KMS-11 (cell line): ENCODE data around the gene ERI2.
A peak's percentile ranks its signal among the peaks of the same experiment; 100 is the strongest.
"Not testable (repeated sequence)": the region's sequence is repeated elsewhere in the genome, so short reads cannot be mapped to it uniquely, and the experiment has no call there.

ENCODE experiments used
- H2AFZ ChIP-seq: fragments of 200-600 bp; sonication (generic); 2 replicates; pipeline ENCODE4 v1.6.1; 2016; ENCODE audit warnings: antibody characterized with exemption, mixed run types, low read depth
- H3K27ac ChIP-seq: fragments of 200-600 bp; sonication (generic); 2 replicates; pipeline ENCODE4 v1.6.1; 2016; ENCODE audit warnings: mild to moderate bottlenecking, mixed run types
- H3K27me3 ChIP-seq: fragments of 200-600 bp; sonication (generic); 2 replicates; pipeline ENCODE4 v1.6.1; 2017; ENCODE audit warnings: mild to moderate bottlenecking, low read depth, mixed run types, moderate library complexity; ENCODE audit not compliant: insufficient read depth
- H3K36me3 ChIP-seq: fragments of 200-600 bp; sonication (generic); 2 replicates; pipeline ENCODE4 v1.6.1; 2017; ENCODE audit warnings: mild to moderate bottlenecking, mixed run types; ENCODE audit not compliant: insufficient read depth
- H3K4me1 ChIP-seq: fragments of 200-600 bp; sonication (generic); 2 replicates; pipeline ENCODE4 v1.6.1; 2016; ENCODE audit warnings: mild to moderate bottlenecking, low read depth, mixed run types; ENCODE audit not compliant: poor library complexity, severe bottlenecking
- H3K4me2 ChIP-seq: fragments of 200-600 bp; sonication (generic); 2 replicates; pipeline ENCODE4 v1.7.0; 2016; ENCODE audit warnings: mild to moderate bottlenecking, mixed run types
- H3K4me3 ChIP-seq: fragments of 200-600 bp; sonication (generic); IDR thresholded peaks from 2 replicates; pipeline ENCODE4 v1.6.1; 2017; ENCODE audit warnings: low read depth, low read length, mixed read lengths; ENCODE audit not compliant: insufficient read depth
- H3K79me2 ChIP-seq: fragments of 200-600 bp; sonication (generic); 2 replicates; pipeline ENCODE4 v1.6.1; 2016; ENCODE audit warnings: low read depth, mixed run types; ENCODE audit not compliant: insufficient read depth
- H3K9ac ChIP-seq: fragments of 200-600 bp; sonication (generic); 2 replicates; pipeline ENCODE4 v1.6.1; 2016; ENCODE audit warnings: mild to moderate bottlenecking, mixed run types
- H4K20me1 ChIP-seq: fragments of 200-600 bp; sonication (generic); 2 replicates; pipeline ENCODE4 v1.6.1; 2016; ENCODE audit warnings: mild to moderate bottlenecking, mixed run types; ENCODE audit not compliant: insufficient read depth
- TF ChIP-seq, protein P1 (sequence below): fragments of 200-600 bp; sonication (generic); conservative IDR thresholded peaks from 2 replicates; pipeline ENCODE4 v1.6.1; 2017; ENCODE audit warnings: low read depth, mild to moderate bottlenecking, antibody characterized with exemption, low read length, moderate library complexity, mixed read lengths

Gene ERI2

GRCh38 chr16:20766294-20766693 is 40.0 kb downstream of the ERI2 start:
- no peak overlapping the region for H2AFZ ChIP-seq
- H3K36me3 ChIP-seq: no peaks in the 10 kb centered on the region
- peaks cover 14% of the 10 kb centered on the region for H3K4me1 ChIP-seq
- H3K4me3 ChIP-seq: no peak overlapping the region
- no peak overlapping the region for H3K27ac ChIP-seq
- no peak overlapping the region for H3K9ac ChIP-seq
- no peaks in the 10 kb centered on the region for H3K79me2 ChIP-seq
- TF ChIP-seq, protein P1, sequence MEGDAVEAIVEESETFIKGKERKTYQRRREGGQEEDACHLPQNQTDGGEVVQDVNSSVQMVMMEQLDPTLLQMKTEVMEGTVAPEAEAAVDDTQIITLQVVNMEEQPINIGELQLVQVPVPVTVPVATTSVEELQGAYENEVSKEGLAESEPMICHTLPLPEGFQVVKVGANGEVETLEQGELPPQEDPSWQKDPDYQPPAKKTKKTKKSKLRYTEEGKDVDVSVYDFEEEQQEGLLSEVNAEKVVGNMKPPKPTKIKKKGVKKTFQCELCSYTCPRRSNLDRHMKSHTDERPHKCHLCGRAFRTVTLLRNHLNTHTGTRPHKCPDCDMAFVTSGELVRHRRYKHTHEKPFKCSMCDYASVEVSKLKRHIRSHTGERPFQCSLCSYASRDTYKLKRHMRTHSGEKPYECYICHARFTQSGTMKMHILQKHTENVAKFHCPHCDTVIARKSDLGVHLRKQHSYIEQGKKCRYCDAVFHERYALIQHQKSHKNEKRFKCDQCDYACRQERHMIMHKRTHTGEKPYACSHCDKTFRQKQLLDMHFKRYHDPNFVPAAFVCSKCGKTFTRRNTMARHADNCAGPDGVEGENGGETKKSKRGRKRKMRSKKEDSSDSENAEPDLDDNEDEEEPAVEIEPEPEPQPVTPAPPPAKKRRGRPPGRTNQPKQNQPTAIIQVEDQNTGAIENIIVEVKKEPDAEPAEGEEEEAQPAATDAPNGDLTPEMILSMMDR: no peak
- no peak overlapping the region for H3K4me2 ChIP-seq
- H3K27me3 ChIP-seq: no peaks in the 10 kb centered on the region
- H4K20me1 ChIP-seq: no peaks in the 10 kb centered on the region

GRCh38 chr16:20765732-20766131 is 40.5 kb downstream of the ERI2 start:
- no peaks in the 10 kb centered on the region for H3K36me3 ChIP-seq
- H3K4me3 ChIP-seq: no peak overlapping the region
- H3K9ac ChIP-seq: no peak overlapping the region
- H3K27me3 ChIP-seq: no peaks in the 10 kb centered on the region
- H4K20me1 ChIP-seq: no peaks in the 10 kb centered on the region
- peaks cover 14% of the 10 kb centered on the region for H3K4me1 ChIP-seq
- H3K27ac ChIP-seq: no peak overlapping the region
- no peak overlapping the region for H2AFZ ChIP-seq
- no peak overlapping the region for H3K4me2 ChIP-seq
- no peaks in the 10 kb centered on the region for H3K79me2 ChIP-seq
- TF ChIP-seq, protein P1: no peak

DNA sequence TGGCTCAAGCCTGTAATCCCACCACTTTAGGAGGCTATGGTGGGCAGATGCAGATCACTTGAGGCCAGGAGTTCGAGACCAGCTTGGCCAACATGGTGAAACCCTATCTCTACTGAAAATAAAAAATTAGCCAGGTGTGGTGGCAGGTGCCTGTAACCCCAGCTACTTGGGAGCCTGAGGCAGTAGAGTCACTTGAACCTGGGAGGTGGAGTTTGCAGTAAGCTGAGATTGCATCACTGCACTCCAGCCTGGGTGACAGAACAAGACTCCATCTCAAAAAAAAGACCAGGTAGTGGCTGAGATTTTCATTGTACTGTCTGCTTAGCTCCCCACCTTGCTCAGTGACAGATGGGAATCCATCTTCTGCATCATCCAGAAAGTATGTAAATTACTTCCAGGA is 41.8 kb downstream of the ERI2 start:
- not testable (repeated sequence) for H3K36me3 ChIP-seq, H3K27me3 ChIP-seq, H3K79me2 ChIP-seq, H4K20me1 ChIP-seq
- Histone ChIP-seq H3K4me2 (peak overlapping the region; percentile 74), H3K9ac (peak overlapping the region; percentile 36; the same call in 1 of the 2 replicates), H3K27ac (peak overlapping the region; percentile 50; the same call in 1 of the 2 replicates), H2AFZ (peak overlapping the region; percentile 87; the same call in 1 of the 2 replicates), H3K4me3 (peak overlapping the region; percentile 63), H3K4me1 (peaks cover 14% of the 10 kb centered on the region)

DNA sequence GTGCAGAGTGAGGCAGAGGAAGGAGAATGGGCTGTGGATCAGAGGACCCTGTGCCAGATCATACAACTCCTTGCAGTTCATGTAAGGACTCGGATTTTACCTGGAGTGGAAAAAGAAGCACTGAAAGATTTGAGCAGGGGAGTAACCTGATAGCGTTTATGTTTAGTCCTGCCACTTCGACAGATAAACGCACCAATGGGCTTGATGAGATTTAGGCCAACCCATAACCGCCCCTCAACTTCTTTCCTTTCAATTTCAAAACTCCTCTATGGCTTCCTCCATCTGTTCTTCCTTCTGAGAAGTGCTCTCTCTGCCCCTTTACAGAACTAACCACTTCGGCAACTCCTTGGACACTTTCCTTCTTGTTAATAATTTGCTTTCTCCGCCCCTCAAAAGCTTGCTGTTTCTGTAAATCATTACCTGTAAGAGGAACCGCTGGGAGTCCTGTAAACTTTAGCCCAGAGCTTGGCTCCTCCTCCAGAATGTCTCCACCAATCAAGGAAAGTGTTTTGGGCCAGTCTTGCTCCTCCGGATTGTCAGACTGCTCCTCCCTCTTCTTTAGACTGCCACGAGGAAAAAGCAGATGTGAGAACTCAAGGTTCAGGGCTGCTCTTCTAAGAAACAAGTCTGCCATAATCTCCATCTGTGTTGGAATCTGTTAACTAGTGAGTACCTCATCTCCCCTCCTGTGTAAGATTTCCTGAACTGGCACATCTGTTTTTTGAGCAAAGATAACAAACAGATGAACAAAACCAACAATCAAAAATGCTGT is 42.6 kb downstream of the ERI2 start, which contains the start of gene ACSM3:
Gene ACSM3 (plus strand): TSS at position 554 of the 772 bp plus-strand sequence. CDS start 6,021 bp downstream, outside the sequence.
- Histone ChIP-seq H3K4me1 (peaks cover 14% of the 10 kb centered on the region), H3K9ac (peak within 1 kb of the TSS; percentile 36; the same call in 1 of the 2 replicates), H2AFZ (peak within 1 kb of the TSS; percentile 87), H3K4me3 (peak within 1 kb of the TSS; percentile 64), H3K36me3 (no peaks in the 10 kb centered on the region), H3K79me2 (no peaks in the 10 kb centered on the region), H3K27me3 (no peaks in the 10 kb centered on the region), H3K27ac (peak within 1 kb of the TSS; percentile 50), H4K20me1 (no peaks in the 10 kb centered on the region), H3K4me2 (peak within 1 kb of the TSS; percentile 74)
- TF ChIP-seq, protein P1: no peak
